GM12872 (cell line): ENCODE data around the gene CLPTM1L.

Experiments
- TF ChIP-seq, protein P1 (sequence below): IDR thresholded peaks from 3 replicates; pipeline ENCODE4 v1.5.1; 2011; ENCODE audit warnings: low read depth, mild to moderate bottlenecking, low read length, moderate library complexity; ENCODE audit not compliant: insufficient read depth

CLPTM1L gene

DNA sequence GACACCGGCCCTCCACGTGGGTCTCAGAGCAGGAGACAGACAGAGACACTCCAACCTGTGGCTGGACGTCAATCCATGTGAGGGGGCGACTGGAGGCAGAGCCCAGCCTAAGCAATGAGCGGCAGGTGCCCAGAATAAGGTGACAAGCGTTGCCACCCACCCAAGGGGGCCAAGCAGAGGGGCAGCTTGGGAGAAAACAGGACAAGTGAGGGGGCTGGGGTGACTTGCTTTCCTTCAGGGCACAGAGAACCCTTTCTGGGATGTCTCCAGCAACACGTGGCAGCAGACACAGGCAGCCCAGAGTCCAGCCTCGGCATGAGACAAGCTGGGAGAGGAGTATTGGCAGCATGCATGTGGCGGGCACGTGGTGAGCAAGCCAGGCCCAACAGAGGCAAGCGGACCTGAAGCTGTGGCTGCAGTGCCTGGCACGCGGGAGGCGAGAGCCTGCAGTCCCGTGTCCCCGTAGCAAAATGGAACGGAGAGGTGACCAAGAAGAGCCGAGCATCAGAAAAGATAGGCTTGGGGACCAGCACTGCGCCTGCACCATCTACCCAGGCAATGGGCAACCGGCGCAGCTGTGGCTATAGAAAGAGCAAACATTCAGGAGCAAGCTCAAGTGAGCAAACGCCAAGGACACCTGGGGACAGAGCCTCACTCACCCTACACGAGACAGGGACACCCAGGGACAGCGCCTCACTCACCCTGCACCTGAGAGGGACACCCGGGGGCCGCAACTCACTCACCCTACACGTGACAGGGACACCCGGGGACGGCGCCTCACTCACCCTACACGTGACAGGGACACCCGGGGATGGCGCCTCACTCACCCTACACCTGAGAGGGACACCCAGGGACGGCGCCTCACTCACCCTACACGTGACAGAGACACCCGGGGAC is 56.2 kb downstream of the CLPTM1L start:
- TF ChIP-seq, protein P1, sequence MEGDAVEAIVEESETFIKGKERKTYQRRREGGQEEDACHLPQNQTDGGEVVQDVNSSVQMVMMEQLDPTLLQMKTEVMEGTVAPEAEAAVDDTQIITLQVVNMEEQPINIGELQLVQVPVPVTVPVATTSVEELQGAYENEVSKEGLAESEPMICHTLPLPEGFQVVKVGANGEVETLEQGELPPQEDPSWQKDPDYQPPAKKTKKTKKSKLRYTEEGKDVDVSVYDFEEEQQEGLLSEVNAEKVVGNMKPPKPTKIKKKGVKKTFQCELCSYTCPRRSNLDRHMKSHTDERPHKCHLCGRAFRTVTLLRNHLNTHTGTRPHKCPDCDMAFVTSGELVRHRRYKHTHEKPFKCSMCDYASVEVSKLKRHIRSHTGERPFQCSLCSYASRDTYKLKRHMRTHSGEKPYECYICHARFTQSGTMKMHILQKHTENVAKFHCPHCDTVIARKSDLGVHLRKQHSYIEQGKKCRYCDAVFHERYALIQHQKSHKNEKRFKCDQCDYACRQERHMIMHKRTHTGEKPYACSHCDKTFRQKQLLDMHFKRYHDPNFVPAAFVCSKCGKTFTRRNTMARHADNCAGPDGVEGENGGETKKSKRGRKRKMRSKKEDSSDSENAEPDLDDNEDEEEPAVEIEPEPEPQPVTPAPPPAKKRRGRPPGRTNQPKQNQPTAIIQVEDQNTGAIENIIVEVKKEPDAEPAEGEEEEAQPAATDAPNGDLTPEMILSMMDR = no peak

DNA sequence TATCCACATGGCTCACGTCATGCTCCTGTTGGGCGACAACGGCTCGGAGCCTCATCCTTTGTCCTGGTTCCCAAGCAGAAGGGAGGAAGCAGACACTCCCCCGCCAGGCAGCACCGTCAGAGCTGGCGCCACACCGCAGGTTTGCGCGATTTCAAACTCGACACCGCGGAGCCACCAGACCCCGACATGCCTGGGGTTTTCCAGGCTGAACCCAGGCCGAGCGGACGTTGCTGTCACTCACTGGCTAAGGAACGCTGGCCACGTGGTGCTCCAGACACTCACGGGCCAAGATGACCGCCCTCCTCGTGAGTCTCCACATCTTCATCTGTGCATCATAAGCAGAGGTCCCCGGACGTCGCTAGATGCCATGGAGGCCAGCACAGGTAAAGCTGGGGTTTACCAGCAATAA is 59.0 kb downstream of the CLPTM1L start:
- TF ChIP-seq, protein P1 = no peak

DNA sequence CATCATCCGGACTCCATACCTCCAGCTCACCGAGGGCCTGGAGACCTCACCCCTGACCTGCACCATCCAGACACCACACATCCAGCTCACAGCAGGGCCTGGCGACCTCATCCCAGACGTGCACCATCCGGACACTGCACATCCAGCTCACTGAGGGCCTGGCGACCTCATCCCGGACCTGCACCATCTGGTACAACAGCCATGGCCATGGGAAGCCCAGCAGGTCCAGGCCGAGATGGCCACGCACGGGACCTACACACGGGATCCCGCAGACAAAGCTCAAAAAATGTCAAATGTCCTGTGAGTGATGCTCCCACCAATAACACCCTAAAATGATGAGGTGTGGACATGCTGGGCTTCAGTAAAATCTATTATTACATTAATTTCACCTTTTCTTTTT is 59.8 kb downstream of the CLPTM1L start:
- TF ChIP-seq, protein P1 = no peak

DNA sequence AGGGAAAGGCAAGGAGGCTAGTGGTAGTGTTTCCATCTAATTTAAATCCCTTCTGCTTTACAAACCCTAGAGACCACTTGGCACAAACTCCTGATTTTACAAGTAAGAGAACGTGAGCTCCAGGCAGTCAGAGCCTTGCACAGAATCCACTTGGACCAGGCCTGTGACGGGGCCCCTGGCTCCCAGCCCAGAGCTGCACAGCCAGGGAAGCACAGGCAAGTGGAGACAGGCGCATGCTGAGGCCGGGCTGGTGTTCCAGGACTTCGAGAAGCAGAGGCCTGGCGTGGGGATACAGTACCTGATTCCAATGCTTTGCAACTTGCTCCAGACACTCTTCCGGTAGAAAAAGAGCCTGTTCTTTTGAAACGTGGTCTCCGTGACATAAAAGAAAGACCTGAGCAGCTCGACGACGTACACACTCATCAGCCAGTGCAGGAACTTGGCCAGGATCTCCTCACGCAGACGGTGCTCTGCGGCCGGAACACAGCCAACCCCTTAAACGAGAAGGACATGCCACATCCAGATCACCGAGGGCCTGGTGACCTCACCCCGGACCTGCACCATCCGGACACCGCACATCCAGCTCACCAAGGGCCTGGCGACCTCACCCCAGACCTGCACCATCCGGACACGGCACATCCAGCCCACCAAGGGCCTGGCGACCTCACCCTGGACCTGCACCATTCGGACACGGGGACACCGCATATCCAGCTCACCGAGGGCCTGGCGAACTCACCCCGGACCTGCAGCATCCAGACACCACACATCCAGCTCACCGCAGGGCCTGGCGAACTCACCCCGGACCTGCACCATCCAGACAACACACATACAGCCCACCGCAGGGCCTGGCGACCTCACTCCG is 62.5 kb downstream of the CLPTM1L start:
- TF ChIP-seq, protein P1 = no peak

DNA sequence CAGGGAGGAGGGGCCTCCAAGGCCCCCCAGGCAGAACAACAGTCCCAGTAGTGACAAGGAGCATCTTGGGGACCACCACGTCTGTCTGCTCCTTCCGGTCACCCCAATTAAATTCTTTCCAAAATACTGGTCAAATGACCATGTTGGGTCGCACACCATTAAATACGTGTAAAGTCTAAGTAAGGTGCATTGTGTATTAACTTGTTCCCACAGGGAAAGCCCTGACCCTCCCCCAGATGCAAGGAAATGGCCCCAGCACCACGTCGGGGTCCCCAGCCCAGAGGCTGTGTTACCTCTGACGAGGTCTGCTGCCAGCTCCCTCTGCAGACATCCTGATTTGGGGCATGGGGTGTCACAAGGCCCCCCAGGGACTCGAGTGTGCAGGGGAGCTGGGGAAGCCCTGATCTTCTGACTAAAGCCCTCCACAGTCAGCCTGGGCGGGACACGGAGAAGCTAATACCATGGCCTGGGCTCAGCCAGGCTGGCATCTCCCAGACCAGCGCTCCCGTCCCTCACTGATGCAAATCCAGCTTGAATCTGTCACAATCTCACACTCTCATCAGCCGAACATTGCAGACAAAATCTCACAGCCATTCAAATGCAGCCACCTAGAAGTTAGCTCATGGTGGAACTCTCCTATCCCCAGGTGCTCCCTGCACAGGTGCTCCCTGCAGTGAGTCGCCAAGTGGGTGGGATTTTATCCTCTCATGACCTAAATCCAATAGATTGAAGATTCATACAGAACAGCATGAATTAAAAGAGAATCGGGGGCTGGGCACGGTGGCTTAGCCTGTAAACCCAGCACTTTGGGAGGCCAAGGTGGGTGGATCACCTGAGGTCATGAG is 63.6 kb downstream of the CLPTM1L start:
- TF ChIP-seq, protein P1 = no peak

DNA sequence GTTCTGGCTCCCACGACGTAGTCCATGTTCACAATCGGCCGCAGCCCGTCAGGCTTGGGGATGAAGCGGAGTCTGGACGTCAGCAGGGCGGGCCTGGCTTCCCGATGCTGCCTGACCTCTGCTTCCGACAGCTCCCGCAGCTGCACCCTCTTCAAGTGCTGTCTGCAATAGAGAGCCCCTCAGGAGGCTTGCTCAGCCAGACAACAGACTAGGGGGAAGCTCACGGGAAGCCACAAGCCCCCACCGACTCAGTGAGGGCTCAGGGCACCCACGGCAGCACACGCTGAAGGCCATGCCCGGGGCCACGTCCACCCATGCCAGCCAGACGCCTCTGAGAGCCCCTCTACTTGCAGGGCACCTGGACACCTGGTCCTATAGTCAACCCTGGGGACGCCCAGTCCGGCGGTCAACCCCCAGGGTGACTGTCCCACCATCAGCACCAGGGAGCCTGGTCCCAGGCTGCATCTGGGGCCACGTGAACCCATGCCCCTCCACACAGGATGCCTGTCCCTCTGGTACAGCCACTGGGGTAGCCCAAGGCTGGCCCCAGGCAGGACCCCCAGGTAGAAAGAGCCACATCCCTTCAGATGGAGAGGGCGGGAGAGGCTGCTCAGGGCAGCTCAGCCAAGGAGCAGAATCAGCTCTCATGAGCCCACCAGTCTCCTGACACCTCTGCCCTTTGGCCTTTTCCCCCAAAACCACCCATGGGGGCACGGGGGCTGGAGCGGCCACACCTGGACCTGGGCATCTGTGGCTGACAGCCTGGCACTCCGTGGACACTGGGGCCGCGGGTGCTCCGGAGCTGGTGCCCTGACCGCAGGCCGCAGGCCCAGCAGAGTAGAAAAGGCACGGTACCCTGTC is 64.5 kb downstream of the CLPTM1L start:
- TF ChIP-seq, protein P1 = no peak
